ENCODE data around the gene RAB22A. TPM values are rescaled to one million over a fixed set of nuclear protein-coding genes. Genes with fewer than 3 reads are reported as not detected.
A peak's percentile ranks its signal among the peaks of the same experiment; 100 is the strongest.

The RAB22A gene
- polyA plus RNA-seq, 1 donor (not counting 4 experiments of a cell fraction or from before 2014, with no cell fraction given): 22.9 TPM

- peak overlapping the region; percentile 51 for H3K4me2 ChIP-seq (ENCODE audit: control insufficient read depth, extremely low read depth, insufficient read depth, low read depth, low read length)
These were observed 92.8 kb downstream of the RAB22A start for GRCh38 chr20:58402305-58402704.

GRCh38 chr20:58402827-58403226 is 93.3 kb downstream of the RAB22A start:
- no peak overlapping the region for H3K4me2 ChIP-seq (ENCODE audit: control insufficient read depth, extremely low read depth, insufficient read depth, low read depth, low read length)
- no peaks in the 10 kb centered on the region for H3K27me3 ChIP-seq (ENCODE audit: control insufficient read depth, extremely low read depth, insufficient read depth, low read length)
- no peak for DNase-seq (ENCODE audit: low read depth, low spot score)
- no peaks in the 10 kb centered on the region for H3K9me3 ChIP-seq (ENCODE audit: control insufficient read depth, low read depth, low read length)
- H4K20me1 ChIP-seq (ENCODE audit: control insufficient read depth, extremely low read depth, insufficient read depth, low read length): peaks cover 19% of the 10 kb centered on the region
- dilution Hi-C loops (cut with MboI; ENCODE audit: extremely low pct_ligation_motif_present, low sequenced_read_pairs): no loop called here
- no peak overlapping the region for H2AFZ ChIP-seq (ENCODE audit: control insufficient read depth, low read length)
- no peak overlapping the region for H3K27ac ChIP-seq (ENCODE audit: control insufficient read depth, insufficient read depth, low read length)
- H3K4me1 ChIP-seq (ENCODE audit: control insufficient read depth, extremely low read depth, insufficient read depth, low read length): peaks cover 32% of the 10 kb centered on the region
- H3K36me3 ChIP-seq (ENCODE audit: control insufficient read depth in 2 of 2, extremely low read depth in 1 of 2, insufficient read depth in 2 of 2, low read length in 2 of 2): no peaks in the 10 kb centered on the region
- peaks cover 4% of the 10 kb centered on the region for H3K9me1 ChIP-seq (ENCODE audit: control insufficient read depth, extremely low read depth, insufficient read depth, low read length)
- H3K9ac ChIP-seq (ENCODE audit: control insufficient read depth, extremely low read depth, insufficient read depth, low read length): no peak overlapping the region
- TF ChIP-seq CTCF (optimal IDR thresholded peaks at IDR 0.05 in 1 of 3, IDR thresholded peaks at IDR 0.05 in 1 of 3, conservative IDR thresholded peaks at IDR 0.05 in 1 of 3; ENCODE audit: extremely low read depth in 1 of 3, insufficient read depth in 2 of 3, low read length in 3 of 3): no peak
- TF ChIP-seq EZH2 (IDR thresholded peaks at IDR 0.05; ENCODE audit: low read length): no peak
- H3K4me3 ChIP-seq (ENCODE audit: control insufficient read depth in 2 of 3, extremely low read depth in 1 of 3, insufficient read depth in 2 of 3, low read depth in 1 of 3, low read length in 3 of 3): no peak overlapping the region
- FAIRE-seq: no peak
- peaks cover 90% of the 10 kb centered on the region for H3K79me2 ChIP-seq (ENCODE audit: control insufficient read depth, insufficient read depth, low read length)

More at GRCh38 chr20:58402305-58402704, 92.8 kb downstream of the RAB22A start:
- Histone ChIP-seq H3K9me3 (ENCODE audit: control insufficient read depth, low read depth, low read length) (no peaks in the 10 kb centered on the region), H3K79me2 (ENCODE audit: control insufficient read depth, insufficient read depth, low read length) (peaks cover 94% of the 10 kb centered on the region), H3K9me1 (ENCODE audit: control insufficient read depth, extremely low read depth, insufficient read depth, low read length) (peaks cover 4% of the 10 kb centered on the region), H4K20me1 (ENCODE audit: control insufficient read depth, extremely low read depth, insufficient read depth, low read length) (peaks cover 22% of the 10 kb centered on the region), H3K36me3 (ENCODE audit: control insufficient read depth in 2 of 2, extremely low read depth in 1 of 2, insufficient read depth in 2 of 2, low read length in 2 of 2) (no peaks in the 10 kb centered on the region), H3K27me3 (ENCODE audit: control insufficient read depth, extremely low read depth, insufficient read depth, low read length) (no peaks in the 10 kb centered on the region), H3K9ac (ENCODE audit: control insufficient read depth, extremely low read depth, insufficient read depth, low read length) (no peak overlapping the region), H2AFZ (ENCODE audit: control insufficient read depth, low read length) (no peak overlapping the region), H3K27ac (ENCODE audit: control insufficient read depth, insufficient read depth, low read length) (no peak overlapping the region), H3K4me1 (ENCODE audit: control insufficient read depth, extremely low read depth, insufficient read depth, low read length) (peaks cover 29% of the 10 kb centered on the region), H3K4me3 (ENCODE audit: control insufficient read depth in 2 of 3, extremely low read depth in 1 of 3, insufficient read depth in 2 of 3, low read depth in 1 of 3, low read length in 3 of 3) (no peak overlapping the region)
- TF ChIP-seq EZH2 (IDR thresholded peaks at IDR 0.05; ENCODE audit: low read length) (no peak), CTCF (optimal IDR thresholded peaks at IDR 0.05 in 1 of 3, IDR thresholded peaks at IDR 0.05 in 1 of 3, conservative IDR thresholded peaks at IDR 0.05 in 1 of 3; ENCODE audit: extremely low read depth in 1 of 3, insufficient read depth in 2 of 3, low read length in 3 of 3) (no peak)
- peak; percentile 40 for DNase-seq (ENCODE audit: low read depth, low spot score)
- dilution Hi-C loops (cut with MboI; ENCODE audit: extremely low pct_ligation_motif_present, low sequenced_read_pairs): no loop called here
- peak; percentile 56 for FAIRE-seq

Data from keratinocyte (primary cell).